ENCODE measurements around the gene NDUFAF3. TPM values are rescaled to one million over a fixed set of nuclear protein-coding genes. Genes with fewer than 3 reads are reported as not detected.

NDUFAF3 gene
- total RNA-seq, 1 donor from 2014 or later, result 61.4 TPM

DNA sequence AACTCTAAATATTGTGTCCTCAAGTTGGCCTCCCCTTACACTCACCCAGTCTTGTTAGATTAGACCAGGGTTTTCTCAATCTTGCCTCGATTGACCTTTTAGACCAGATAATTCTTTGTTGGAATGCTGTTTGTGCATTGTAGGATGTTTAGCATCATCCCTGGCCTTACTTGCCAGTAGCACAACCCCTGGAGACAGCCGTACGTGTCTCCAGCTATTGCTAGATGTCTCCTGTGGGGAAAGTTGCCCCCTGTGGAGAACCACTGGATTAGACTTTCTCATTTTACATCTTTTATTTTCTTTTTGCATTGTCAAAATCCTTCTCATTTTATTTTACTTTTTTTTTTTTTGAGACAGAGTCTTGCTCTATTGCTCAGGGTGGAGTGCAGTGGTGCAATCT, 12.5 kb upstream of the NDUFAF3 start:
- no peak for DNase-seq (ENCODE audit: low spot score in 2 of 2, unreplicated experiment in 2 of 2)
- H3K27ac Mint-ChIP-seq, result peak overlapping the region; percentile 69
- peak overlapping the region; percentile 39 for H3K4me3 Mint-ChIP-seq
- H3K27me3 Mint-ChIP-seq (ENCODE audit: low read depth), result no peaks in the 10 kb centered on the region
- TF ChIP-seq, protein P1, sequence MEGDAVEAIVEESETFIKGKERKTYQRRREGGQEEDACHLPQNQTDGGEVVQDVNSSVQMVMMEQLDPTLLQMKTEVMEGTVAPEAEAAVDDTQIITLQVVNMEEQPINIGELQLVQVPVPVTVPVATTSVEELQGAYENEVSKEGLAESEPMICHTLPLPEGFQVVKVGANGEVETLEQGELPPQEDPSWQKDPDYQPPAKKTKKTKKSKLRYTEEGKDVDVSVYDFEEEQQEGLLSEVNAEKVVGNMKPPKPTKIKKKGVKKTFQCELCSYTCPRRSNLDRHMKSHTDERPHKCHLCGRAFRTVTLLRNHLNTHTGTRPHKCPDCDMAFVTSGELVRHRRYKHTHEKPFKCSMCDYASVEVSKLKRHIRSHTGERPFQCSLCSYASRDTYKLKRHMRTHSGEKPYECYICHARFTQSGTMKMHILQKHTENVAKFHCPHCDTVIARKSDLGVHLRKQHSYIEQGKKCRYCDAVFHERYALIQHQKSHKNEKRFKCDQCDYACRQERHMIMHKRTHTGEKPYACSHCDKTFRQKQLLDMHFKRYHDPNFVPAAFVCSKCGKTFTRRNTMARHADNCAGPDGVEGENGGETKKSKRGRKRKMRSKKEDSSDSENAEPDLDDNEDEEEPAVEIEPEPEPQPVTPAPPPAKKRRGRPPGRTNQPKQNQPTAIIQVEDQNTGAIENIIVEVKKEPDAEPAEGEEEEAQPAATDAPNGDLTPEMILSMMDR (IDR thresholded peaks at IDR 0.05; ENCODE audit: unreplicated experiment), result no peak
- no peaks in the 10 kb centered on the region for H3K9me3 Mint-ChIP-seq
- peaks cover 22% of the 10 kb centered on the region for H3K4me1 Mint-ChIP-seq
- H3K36me3 Mint-ChIP-seq, result no peaks in the 10 kb centered on the region

DNA sequence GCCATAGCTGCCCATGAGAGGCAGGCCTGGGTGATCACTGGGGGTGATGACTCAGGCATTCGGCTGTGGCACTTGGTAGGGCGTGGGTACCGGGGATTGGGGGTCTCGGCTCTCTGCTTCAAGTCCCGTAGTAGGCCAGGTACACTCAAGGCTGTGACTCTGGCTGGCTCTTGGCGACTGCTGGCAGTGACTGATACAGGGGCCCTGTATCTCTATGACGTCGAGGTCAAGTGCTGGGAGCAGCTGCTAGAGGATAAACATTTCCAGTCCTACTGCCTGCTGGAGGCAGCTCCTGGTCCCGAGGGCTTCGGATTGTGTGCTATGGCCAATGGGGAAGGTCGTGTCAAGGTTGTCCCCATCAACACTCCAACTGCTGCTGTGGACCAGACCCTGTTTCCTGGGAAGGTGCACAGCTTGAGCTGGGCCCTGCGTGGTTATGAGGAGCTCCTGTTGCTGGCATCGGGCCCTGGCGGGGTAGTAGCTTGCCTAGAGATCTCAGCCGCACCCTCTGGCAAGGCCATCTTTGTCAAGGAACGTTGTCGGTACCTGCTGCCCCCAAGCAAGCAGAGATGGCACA, 9.4 kb upstream of the NDUFAF3 start:
- Mint-ChIP-seq H3K4me1 (peaks cover 15% of the 10 kb centered on the region), H3K4me3 (no peak overlapping the region), H3K36me3 (peaks cover 11% of the 10 kb centered on the region), H3K27me3 (ENCODE audit: low read depth) (no peaks in the 10 kb centered on the region), H3K27ac (no peak overlapping the region), H3K9me3 (no peaks in the 10 kb centered on the region)
- TF ChIP-seq, protein P1 (IDR thresholded peaks at IDR 0.05; ENCODE audit: unreplicated experiment), result no peak
- no peak for DNase-seq (ENCODE audit: low spot score in 2 of 2, unreplicated experiment in 2 of 2)

DNA sequence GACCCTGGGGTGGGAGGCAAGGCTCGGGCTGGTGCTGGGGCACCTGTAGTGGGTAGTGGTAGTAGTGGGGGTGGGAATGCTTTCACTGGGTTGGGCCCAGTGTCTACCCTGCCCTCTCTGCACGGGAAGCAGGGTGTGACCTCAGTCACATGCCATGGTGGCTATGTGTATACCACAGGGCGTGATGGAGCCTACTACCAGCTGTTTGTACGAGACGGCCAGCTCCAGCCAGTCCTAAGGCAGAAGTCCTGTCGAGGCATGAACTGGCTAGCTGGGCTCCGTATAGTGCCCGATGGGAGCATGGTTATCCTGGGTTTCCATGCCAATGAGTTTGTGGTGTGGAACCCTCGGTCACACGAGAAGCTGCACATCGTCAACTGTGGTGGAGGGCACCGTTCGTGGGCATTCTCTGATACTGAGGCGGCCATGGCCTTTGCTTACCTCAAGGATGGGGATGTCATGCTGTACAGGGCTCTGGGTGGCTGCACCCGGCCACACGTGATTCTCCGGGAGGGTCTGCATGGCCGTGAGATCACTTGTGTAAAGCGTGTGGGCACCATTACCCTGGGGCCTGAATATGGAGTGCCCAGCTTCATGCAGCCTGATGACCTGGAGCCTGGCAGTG, 8.7 kb upstream of the NDUFAF3 start:
- H3K9me3 Mint-ChIP-seq, result no peaks in the 10 kb centered on the region
- H3K36me3 Mint-ChIP-seq, result peaks cover 11% of the 10 kb centered on the region
- no peak for DNase-seq (ENCODE audit: low spot score in 2 of 2, unreplicated experiment in 2 of 2)
- H3K27me3 Mint-ChIP-seq (ENCODE audit: low read depth), result no peaks in the 10 kb centered on the region
- TF ChIP-seq, protein P1 (IDR thresholded peaks at IDR 0.05; ENCODE audit: unreplicated experiment), result no peak
- no peak overlapping the region for H3K27ac Mint-ChIP-seq
- no peak overlapping the region for H3K4me3 Mint-ChIP-seq
- peaks cover 14% of the 10 kb centered on the region for H3K4me1 Mint-ChIP-seq

DNA sequence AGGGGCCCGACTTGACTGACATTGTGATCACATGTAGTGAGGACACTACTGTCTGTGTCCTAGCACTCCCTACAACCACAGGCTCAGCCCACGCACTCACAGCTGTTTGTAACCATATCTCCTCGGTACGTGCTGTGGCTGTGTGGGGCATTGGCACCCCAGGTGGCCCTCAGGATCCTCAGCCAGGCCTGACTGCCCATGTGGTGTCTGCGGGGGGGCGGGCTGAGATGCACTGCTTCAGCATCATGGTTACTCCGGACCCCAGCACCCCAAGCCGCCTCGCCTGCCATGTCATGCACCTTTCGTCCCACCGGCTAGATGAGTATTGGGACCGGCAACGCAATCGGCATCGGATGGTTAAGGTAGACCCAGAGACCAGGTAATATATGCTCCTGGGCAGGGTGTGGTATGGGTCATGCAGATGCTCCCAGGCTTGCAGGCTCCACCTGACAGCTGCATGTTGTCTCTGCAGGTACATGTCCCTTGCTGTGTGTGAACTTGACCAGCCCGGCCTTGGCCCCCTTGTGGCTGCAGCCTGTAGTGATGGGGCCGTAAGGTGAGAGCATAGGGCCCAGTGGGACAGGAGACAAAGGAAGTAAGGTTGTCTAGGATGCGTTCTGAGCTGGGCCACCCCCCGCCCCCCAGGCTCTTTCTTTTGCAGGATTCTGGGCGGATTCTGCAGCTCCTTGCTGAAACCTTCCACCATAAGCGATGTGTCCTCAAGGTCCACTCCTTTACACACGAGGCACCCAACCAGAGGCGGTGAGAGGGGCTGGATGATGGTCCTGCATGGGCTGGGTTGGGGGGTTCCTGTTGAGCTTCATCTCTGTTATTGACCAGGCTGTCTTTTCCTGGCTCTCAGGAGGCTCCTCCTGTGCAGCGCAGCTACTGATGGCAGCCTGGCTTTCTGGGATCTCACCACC, 7.9 kb upstream of the NDUFAF3 start:
- Mint-ChIP-seq H3K27ac (no peak overlapping the region), H3K4me3 (no peak overlapping the region), H3K27me3 (ENCODE audit: low read depth) (no peaks in the 10 kb centered on the region), H3K4me1 (peaks cover 14% of the 10 kb centered on the region), H3K9me3 (no peaks in the 10 kb centered on the region), H3K36me3 (peaks cover 11% of the 10 kb centered on the region)
- TF ChIP-seq, protein P1 (IDR thresholded peaks at IDR 0.05; ENCODE audit: unreplicated experiment), result peak; percentile 67
- no peak for DNase-seq (ENCODE audit: low spot score in 2 of 2, unreplicated experiment in 2 of 2)

DNA sequence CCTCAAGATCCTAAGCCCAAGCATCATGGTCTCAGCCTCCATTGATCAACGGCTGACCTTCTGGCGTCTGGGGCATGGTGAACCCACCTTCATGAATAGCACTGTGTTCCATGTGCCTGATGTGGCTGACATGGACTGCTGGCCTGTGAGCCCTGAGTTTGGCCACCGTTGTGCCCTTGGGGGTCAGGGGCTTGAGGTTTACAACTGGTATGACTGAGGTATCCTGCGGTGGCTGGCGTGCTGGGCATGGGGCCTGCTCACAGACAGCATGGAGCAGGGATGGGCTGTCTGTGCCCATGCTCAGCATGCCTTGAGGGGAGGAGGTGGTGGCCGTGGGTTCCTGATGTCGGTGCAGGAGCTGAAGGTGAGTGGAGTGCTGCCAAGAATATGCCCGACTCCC, 6.8 kb upstream of the NDUFAF3 start:
- H3K9me3 Mint-ChIP-seq, result no peaks in the 10 kb centered on the region
- peaks cover 16% of the 10 kb centered on the region for H3K4me1 Mint-ChIP-seq
- no peaks in the 10 kb centered on the region for H3K27me3 Mint-ChIP-seq (ENCODE audit: low read depth)
- H3K4me3 Mint-ChIP-seq, result no peak overlapping the region
- peaks cover 11% of the 10 kb centered on the region for H3K36me3 Mint-ChIP-seq
- no peak for DNase-seq (ENCODE audit: low spot score in 2 of 2, unreplicated experiment in 2 of 2)
- H3K27ac Mint-ChIP-seq, result no peak overlapping the region
- TF ChIP-seq, protein P1 (IDR thresholded peaks at IDR 0.05; ENCODE audit: unreplicated experiment), result no peak

All from mesothelial cell of epicardium (in vitro differentiated cells).